NCI-H1105 (cell line): Measurements from ENCODE around the gene M6PR.
"Not testable (repeated sequence)": the region's sequence is repeated elsewhere in the genome, so short reads cannot be mapped to it uniquely, and the experiment has no call there.

Experiments used
- DNase-seq: peaks from one replicate; lab custom pipeline; 2025; lab: John Stamatoyannopoulos, UW

The M6PR gene

DNA sequence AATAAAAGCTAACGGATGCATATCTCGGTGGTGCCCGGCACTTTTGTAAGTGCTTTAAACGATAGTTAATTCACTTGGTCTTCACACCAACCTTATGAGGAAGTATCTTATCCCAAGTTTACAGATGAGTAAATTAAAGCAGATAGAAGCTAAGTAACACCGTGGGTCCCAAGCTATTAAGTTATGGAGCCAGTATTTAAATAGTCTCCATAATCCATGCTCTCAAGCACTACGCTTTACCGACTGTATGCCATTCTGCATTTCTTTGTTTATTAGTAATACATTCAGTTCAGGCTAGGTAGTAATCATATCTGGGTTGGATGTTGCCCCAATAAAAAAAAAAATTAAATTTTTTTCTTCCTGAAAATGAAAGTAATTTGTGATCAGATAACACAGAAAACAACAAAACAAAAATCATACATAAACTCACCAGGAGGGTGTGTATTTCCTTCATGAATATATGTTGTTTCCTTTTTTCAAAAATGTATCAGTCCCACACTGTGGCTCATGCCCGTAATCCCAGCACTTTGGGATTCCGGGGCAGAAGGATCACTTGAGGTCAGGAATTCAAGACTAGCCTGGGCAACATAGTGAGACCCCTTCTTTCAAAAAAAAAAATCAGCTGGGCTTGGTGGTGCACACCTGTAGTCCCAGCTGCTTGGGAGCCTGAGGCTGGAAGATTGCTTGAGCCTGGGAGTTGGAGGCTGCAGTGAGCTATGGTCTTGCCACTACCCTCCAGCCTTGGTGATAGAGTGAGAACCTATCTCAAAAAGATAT, 1.4 kb upstream of the M6PR start:
- no peak for DNase-seq

GRCh38 chr12:8950221-8950527, 729 bp upstream of the M6PR start:
- no peak for DNase-seq

- no peak for DNase-seq
Observed at GRCh38 chr12:8948701-8949341, 624 bp downstream of the M6PR start.

- DNase-seq, result no peak
Observed at GRCh38 chr12:8947737-8948136, 1.7 kb downstream of the M6PR start.

GRCh38 chr12:8946733-8947132, 2.7 kb downstream of the M6PR start:
- no peak for DNase-seq

DNA sequence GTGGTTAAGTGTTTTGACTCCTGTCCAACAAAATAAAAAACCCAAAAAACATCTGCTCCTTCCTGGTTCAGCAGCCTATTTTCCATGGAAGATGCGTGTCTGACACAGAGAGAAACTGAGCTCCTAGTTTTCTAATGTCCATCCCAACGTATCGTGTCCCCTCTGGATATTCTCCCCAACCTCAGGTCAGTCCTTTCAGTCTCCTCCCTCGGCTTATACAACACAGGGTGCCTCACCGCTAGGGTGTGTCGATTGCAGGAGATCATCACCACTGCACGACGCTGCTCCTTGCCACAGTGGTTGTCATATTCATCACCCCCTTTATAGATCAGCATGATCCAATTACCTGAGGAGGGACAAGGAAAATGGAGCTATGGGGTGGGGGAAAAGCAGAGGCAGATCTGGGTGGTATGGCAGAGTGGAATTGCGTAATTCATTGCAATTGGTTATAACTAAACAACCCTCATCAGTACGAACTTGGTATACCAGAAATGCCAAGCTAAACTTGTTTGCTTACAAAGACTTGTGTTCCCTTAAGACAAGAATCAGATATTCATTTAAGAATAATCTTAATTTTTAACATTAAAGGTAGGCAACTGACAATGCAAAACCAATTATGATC, 5.8 kb downstream of the M6PR start:
- no peak for DNase-seq

DNA sequence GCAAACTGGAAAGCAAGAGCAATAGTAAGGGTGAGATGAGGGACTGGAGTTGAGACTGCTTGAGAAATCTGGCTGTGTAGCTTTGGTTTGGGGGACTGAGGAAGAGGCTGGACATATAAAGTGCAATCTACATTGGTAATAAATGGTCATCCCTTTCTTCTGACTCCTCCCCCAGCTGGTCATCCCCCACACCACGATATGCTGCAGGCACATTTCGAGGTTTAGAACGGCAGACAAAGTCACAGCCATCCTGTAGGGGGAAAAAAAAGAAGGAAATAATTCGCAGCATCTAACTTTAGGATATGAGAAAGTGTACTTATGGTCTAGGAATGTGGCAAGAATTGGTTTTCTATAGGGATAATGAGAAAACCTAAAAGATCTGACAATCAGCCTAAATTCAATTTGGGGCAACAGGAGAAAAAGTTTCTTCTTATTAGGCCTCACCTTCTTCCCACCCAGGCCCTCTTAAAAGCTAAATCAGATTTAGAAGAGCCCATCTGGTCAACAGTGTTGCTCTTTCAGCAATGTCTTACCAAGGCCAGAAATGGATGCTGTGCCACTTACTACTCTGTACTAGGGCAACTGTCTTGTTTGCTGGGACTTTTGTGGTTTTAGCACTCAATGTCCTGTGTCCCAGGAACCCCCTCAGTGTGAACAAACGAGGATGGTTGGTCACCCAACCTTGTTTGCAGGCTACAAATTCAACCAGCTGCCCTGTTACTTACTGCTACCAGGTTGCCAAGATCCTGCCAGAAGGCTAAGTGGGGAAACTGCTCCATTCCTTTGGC, 7.6 kb downstream of the M6PR start:
- no peak for DNase-seq

DNA sequence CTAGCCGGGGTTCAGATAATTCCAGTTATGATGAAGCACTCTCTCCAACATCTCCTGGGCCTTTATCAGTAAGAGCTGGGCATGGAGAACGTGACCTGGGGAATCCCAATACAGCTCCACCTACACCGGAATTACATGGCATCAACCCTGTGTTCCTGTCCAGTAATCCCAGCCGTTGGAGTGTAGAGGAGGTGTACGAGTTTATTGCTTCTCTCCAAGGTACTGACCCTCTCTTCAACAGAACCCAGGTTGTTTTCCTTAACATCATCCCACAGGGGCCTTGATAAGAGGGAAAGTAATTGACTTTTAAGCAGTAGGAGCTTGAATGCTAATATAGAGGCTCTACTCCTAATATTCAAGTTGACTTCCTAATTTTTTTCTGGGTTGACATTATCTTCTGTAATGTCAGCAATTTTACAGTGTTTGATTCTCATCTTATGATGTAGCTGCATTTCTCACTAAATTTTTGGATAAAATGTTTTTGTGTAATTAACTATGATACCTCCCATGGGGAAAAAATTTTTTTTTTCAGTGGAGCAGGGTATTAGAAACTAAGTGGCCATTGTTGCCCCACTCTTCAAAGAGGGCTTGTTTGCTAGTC, 11.5 kb downstream of the M6PR start:
- DNase-seq, result not testable (repeated sequence)

- DNase-seq, result no peak
Observed at GRCh38 chr12:8936735-8937134, 12.7 kb downstream of the M6PR start.

DNA sequence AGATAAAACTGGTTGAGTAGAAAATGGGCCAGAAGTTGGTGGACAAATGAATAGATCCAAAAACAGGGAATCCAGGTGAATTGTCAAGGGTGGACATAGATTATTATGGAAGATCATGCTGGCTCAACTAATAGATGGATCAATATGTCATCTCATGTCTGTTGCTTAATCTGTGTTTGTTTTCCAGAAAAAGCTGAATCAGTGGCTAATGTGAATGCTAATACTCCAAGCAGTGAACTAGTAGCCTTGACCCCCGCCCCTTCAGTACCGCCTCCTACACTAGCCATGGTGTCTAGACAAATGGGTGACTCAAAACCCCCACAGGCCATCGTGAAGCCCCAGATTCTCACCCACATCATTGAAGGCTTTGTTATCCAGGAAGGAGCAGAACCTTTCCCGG, 15.4 kb downstream of the M6PR start:
- not testable (repeated sequence) for DNase-seq

DNA sequence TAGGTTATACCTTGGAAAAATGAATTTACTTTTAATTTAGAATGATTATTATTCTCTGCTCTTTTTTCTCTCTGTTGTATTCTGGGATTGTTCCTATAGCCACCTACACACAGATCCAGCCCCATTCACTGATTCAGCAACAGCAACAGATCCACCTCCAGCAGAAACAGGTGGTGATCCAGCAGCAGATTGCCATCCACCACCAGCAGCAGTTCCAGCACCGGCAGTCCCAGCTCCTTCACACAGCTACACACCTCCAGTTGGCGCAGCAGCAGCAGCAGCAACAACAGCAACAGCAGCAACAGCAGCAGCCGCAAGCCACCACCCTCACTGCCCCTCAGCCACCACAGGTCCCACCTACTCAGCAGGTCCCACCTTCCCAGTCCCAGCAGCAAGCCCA, 17.0 kb downstream of the M6PR start:
- DNase-seq, result not testable (repeated sequence)

DNA sequence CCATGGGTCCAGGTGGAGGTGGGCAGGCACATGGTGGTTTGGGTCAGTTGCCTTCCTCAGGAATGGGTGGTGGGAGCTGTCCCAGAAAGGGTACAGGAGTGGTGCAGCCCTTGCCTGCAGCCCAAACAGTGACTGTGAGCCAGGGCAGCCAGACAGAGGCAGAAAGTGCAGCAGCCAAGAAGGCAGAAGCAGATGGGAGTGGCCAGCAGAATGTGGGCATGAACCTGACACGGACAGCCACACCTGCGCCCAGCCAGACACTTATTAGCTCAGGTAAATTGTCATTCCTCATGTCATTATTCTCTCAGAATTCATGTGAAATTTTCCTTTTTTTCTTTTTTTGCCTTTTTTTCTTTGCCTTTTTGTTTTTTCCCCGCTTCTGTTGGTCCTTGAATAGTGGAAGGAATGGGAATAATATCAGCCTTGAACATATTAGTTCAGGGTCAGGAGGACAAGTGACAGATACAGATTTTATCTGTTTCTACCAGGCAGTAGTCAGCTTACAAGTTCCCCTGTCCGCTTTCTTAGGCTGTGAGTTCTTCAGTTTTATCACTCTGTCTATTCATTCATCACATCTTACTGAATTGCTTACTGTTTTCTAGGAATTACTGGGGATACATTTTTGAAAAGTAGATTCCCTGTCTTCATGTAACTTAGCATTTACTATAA, 18.7 kb downstream of the M6PR start:
- DNase-seq, result not testable (repeated sequence)

- no peak for DNase-seq
Observed at GRCh38 chr12:8922544-8922943, 26.9 kb downstream of the M6PR start.

GRCh38 chr12:8919643-8920042, 29.8 kb downstream of the M6PR start:
- DNase-seq, result not testable (repeated sequence)

- no peak for DNase-seq
Observed at GRCh38 chr12:8917751-8918150, 31.7 kb downstream of the M6PR start.

DNA sequence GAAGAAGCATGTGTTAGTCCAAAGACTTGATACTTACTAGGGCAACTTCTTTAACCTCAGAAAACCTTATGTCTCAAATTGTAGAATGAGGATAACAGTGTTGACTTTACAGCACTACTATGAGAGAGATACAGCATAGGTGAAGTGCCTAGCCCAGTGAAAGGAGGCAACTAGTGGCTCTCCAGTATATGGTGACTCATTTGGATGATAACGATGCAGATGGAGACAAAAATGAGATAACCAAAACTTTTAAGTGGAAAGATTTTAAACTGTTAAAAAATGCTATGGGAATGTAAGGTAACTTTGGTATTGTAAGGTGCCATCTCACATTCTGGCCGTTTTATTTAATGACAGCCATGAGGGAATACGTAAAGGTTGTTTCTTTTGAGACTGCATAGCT, 32.4 kb downstream of the M6PR start:
- no peak for DNase-seq

DNA sequence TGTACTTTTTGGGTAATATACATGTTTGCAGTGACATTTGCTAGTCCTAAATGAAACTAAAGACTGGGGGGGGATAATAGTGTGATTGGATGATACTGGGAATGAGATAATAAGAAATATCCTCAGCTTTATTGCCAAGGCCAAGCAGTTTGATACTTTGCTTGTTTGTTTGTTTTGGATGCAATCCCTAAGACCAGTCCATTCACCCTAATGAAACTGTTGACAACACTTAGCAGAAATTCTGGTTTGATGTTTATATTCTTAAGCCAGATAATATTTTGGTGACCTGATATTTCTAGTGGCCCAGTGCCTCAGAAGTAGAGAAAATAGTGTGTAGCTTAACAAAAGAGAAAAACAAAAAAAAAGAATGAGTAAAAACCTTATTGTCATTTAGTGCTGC, 33.3 kb downstream of the M6PR start:
- DNase-seq, result no peak

DNA sequence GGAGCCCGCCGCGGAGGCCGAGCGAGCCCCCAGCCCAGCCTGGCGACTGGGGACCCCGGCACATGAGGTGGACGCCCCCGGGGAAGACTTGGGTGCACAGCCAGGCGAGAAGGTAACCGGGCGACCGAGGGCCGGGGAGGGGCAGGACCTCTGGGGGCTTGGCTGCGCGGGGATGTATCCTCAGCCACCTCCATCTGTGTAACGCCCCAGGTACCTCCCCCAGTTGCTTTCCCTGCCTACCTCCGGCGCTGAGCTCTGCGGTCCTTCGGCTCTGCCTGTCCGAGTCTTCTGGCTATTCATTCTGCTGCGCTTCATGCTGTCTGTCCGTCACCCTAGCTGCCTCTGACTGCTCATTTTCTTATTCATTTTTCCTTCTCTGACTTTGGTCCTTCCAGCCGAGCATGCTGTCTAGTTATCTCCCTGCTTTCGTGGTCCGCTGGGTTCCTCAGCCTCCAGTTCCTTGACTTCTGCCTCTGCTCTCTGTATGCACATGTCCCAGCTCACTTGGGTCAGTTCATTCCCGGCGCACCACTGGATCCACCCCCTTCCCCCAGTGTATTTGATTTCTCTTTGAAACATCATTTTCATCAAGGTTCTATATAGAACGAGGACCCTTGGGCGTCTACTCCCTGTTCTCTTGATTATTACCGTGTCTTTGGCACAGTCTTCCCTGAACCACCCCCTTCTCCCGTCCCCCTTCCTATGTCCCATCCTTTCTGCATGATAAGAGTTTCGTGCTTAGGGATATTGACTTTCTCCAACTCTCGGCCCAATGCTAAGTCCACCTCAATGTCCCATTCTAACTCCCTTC, 34.5 kb downstream of the M6PR start:
- peak; percentile 57 for DNase-seq

GRCh38 chr12:8914033-8914715, 35.3 kb downstream of the M6PR start, which contains the start of gene PHC1:
Gene PHC1, plus strand, starts transcription at chr12:8914509. Its CDS starts 3,169 bp downstream, at chr12:8917678.
- DNase-seq, result peak; percentile 94

DNA sequence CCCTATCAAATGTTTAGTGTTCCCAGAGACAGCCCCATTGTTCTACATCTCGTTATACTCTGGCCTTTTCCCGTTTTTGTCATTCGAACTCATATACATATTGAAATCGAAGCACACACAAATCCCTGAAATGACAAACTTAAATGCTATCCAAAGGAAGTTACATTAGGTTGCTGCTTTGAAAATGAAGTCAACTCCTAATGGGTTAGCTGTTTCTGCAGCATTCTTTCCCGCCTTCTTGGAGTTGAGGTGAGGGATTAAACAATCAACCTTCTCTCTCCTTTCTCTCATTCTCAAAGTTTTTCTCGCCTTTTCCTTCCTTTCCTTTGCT, 35.8 kb downstream of the M6PR start:
- peak; percentile 58 for DNase-seq
